ENCODE measurements around the gene GPR17. TPM values are rescaled to one million over a fixed set of nuclear protein-coding genes. Genes with fewer than 3 reads are reported as not detected.

Gene GPR17
- total RNA-seq, 1 experiment from 2014 or later, result 0.64 TPM

DNA sequence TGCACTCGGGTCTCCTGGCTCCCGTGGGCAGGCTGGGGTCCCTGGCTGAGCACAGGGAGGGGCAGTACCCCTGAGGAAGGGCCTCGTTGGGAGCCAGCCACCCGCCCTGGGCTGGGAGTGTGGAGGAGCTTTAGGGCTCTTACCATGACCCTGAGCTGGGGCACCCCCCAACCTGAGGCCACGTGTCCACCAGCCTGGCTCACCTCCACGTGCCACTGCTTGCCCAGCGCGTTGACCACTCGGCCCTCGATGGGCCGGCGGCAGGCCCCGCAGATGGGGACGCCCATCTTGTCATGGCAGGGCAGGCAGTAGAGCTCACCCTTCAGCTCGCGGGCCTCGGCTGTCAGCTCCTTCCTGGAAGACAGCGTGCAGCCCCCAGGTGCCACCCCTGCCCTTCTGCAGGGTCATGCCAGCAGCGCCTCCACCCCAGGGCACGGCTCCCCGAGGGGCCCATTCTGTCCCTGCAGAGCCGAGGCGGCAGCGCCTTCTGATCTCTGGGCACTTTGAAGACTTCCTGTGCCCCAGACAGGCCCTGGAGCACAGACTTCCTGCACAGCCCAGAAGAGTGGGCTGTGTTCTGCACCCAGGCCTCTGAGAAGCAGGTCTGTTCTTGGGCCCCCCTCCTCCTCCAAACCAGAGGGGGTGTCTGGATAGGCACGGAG, 4.0 kb upstream of the GPR17 start:
- no peak for DNase-seq (ENCODE audit: low spot score)

DNA sequence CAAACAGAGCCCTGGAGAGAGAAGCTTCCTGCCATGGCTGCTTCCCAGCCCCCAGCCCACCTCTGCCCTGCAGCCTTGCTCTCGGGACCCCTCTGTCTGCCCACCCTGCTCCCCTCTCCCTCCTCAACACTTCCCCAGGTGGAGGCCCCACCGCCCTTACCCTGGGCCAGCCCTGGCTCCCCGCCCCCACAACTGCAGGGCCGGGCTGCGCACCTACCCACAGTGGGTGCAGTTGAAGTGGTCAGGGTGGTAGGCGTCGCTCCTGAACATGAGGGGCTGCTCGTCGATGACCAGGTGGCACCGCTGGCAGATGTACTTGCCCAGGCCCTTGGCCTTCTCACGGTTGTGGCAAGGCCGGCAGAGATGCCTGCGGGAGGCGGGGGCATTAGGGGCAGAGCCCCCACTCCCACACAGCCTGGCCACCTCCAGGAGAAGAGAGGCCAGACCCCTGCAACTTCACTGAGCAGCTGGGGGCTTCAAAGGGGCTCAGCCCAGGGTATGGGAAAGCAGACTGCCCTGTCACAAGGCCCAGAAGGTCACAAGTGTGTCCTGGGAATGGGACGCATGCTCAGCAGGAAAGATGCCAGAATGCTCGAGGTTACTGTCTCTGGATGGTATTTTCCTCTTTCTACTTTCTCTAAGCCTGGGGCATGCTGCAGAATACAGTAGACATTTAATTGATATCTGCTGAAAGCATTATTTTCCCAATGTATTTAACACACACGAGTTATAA, 3.1 kb upstream of the GPR17 start:
- DNase-seq (ENCODE audit: low spot score), result no peak

DNA sequence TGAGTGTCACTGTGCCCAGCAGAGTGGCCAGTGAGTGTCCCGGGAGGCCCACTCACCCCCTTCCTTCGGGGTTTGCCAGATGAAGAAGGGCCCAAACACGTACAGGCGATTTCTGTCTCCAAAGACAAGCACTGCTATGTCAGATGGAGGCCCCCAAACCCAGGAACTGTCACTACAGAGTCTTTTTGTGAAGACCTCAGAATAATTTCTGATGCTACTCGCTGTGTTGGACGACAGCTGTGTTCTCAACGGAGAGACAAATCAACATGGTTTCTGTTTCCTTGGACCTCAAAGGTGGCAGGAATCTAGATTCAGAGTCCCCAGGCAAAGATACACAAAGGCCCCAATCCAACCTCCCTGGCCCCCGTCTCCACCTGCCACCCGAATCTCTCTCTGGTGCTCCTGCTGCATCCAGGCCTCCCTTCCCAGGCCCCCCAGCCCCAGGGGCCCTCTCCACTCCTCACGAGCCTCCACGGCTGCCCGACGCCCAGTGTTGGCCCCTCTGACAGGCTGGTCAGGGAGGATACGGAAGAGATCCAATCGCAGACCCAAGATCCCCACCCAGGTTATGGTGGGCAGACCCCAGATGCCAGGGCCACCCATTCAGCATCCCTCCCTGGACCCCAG, 2.4 kb upstream of the GPR17 start:
- DNase-seq (ENCODE audit: low spot score), result no peak

DNA sequence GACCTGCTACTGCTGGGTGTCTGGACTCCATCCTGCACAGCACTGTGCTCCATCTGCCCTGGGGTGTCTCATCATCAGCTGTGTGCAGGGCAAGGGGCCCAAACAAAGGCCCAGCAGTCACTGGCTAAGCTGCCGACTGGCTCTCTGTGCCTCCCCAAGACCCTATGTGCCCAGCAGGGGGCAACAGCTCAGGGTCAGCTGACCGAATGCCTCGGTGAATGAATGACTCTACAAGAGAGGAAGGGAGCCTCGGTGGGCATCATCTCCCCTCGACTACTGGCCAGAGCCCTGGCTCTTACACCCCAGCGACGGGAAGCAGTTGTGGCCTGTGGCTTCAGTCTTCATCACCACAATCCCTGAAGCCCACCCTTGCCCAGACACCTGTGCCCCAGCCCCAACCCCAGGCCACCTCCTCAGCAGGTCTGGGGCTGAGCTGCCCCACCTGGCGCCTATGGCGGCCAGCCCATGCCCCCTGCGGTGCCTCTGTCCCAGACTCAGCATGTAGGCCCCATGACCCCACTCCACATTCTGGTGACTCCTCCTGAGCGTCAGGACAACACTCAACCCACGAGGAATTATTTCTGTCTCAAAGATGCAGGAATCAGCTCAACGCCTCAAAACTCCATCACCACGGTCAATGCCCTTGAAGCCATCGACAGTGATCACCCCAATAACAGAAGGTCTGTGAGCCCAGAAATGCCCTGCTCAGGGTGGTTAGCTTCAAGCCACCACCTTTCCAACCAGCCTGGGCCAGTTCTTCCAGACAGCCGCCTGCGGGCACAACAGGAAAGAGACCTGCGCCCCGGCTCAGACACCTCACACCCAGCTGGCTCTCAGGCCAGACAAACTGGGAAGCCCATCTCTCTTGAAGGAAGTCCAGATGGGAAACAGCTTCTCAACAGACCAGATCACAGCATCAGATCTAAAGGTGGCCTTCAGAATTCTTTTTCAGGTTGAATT, 1.6 kb upstream of the GPR17 start:
- no peak for DNase-seq (ENCODE audit: low spot score)

DNA sequence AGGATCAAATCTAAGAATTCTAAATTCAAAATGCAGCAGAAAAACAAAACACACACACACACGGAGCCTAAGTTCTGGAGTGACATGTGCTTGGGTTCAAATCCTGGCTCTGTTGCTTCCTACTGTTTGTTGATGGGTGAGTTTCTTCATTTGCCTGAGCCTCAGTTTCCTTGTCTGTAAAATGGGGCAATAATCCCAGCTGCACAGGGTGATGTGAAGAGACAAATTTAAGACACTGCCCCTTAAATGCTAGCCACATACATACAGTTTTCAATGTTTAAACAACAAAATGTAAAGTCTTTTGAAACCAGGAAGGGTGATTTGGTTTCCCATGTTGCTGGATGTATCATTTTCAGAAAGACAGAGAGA, 943 bp upstream of the GPR17 start:
- DNase-seq (ENCODE audit: low spot score), result no peak

DNA sequence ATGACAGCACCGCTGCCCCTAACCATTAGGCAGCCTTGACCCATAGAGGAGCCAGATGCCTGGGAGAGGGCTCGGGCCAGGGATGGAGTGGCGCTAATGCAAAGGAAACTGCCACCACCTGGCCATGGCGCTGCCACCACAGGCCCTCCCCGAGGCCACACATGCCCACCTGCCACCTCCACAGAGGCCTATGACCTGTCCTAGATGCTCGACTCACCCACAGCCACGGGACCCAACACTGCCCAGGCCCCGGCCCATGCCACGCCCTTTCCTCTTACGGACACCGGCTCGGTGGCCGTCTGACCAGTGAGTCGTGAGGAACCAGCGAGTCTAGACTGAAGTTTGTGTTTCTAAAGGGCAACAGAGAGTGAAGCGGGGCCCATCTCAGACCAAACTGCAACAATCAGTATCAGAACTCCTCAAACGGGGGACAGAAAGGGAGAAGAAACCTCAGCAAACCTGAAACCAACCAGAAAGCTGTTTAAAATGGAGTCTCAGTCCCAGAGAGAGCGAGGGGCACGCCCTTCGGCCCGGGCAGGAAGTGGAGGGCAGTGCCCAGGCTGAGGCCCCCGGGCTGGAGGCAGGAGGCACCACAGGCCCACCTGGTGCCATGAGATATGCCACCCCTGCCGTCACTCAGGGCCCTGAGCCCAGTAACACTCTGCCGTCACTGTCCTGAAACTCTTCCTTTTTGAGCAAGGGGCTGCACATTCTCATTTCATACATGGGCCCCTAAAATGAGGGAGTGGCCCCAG, 711 bp downstream of the GPR17 start:
- no peak for DNase-seq (ENCODE audit: low spot score)

DNA sequence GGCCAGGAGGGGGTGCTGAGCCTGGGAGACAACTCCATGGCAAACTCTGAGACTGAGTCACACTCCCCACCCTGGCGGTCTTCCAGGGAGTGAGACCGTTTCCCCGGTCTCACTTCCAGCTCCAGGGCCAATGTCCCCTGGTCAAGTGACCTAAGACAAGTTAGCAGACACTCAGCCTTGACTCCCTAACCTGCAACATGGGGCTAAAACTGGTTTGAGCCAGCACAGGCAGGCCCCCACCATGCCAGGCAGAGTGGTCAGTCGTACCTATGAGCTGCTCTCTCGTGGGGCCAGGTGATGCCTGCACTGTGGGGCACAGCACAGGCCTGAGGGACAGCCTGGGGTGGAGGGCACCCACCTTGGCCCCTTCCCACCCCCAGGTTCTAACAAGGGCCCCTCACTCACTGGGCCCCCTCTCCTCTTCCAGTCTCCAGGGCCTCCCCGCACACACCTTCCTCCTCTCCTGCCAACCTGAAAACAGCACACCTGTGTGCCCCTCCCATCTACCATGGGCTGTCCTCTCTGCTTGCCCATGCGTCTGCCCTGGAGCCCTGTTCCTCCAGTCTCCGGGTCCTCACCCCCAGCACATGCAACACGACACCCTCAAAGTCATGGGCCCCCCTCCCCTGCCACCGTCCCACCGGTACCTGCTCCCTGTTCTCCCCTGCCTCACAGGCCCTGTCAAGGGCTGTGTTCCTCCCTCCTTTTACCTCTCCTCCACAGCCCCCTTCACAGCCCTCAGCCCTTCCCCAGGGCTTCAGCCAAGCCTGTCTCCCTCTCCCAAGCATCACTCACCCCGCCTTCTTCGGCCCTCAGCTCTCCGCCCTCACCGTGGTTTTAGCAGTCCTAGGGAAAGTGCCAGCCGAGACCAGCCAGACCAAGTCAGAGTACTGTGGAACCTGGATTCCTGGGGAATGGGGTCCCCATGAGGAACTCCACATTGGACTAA, 1.6 kb downstream of the GPR17 start:
- peak; percentile 12 for DNase-seq (ENCODE audit: low spot score)

DNA sequence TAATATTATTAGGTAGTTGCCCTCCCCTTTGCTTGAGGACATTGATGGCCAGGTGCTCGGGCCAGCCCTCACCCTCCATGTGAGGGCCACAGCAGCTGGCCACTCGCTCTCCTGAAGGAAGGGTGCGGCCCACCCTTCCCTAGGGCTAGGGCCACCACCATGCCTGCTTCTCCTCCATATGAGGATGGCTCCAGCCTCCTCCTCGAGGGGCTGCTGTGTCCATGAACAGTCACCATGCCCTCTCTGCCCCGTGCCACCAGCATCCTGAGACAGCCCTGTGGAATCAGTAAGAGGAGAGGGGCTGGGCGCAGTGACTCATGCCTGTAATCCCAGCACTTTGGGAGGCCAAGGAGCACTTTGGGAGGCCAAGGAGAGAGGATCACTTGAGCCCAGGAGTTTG, 2.4 kb downstream of the GPR17 start:
- no peak for DNase-seq (ENCODE audit: low spot score)

DNA sequence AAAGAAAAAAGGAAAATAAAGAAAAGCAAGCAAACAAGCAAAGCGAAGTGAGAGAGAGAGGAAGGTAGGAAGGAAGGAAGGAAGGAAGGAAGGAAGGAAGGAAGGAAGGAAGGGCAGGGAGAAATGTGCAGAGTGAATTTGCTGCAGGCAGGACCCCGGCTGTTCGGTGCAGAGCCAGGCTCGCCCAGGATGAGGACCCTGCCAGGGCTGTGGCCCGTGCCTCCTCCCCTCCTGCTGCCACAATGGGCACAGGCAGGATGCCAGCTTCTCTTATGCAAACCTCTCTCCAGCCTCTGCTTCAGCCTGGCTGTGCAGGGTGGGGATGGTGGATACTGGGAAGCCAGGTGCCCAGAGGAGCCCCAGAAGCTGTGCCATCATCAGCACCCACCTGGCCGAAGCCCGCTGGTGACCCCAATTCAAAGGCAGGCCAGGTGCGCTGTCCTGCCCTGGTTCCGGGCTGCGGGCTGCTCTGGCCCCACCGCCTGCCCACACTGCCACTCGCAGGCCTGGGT, 3.2 kb downstream of the GPR17 start:
- DNase-seq (ENCODE audit: low spot score), result no peak

DNA sequence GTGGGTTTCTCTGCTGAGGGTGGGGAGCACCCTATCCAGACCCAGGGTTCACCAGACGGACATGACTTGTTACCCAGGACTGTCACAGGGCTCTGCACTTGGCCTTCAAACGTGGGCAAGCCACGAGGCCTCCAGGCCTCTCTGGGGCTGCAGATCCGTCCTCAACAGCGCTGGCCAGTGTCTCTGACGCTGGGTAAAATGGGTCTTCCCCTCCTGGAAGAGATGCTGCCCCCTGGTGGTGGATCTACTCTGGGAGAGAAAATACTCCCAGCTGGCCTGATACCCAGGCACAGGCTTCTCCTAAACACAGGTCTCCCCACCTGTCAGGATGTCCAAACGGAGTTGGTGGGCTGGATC, 3.7 kb downstream of the GPR17 start:
- DNase-seq (ENCODE audit: low spot score), result peak; percentile 93

DNA sequence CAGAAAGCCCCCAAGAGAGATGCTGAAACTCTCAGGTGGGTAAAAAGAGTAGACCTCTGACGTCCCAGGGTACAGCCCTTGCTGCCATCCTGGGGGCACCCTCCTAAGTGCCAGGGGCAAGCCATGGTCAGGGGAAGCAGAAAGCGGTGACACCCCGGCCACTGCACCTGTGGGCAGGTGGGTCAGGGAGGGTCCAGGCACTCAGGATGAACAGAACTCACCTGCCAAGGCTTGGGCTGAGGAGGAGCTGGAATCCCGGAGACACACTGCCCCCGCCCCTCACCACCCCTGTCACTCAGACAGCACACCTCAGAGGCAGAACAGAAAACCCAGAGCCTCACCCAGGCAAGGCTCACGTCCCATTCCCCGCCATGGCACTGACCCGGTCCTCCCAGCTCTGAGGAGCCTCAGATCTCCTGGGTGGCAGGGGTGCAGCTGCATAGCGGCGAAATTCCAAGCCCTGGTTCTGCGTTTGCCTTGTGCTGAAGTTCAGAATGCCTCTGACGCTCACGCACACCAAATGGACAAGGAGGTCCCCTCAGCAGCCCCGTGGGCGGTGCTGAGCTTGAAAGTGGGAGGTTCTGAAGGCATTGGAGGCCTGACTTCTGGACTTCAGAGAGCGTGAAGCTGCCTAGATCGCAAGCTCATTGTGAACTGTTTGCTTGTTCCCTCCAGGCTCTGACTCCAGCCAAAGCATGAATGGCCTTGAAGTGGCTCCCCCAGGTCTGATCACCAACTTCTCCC, 4.3 kb downstream of the GPR17 start:
- no peak for DNase-seq (ENCODE audit: low spot score)

DNA sequence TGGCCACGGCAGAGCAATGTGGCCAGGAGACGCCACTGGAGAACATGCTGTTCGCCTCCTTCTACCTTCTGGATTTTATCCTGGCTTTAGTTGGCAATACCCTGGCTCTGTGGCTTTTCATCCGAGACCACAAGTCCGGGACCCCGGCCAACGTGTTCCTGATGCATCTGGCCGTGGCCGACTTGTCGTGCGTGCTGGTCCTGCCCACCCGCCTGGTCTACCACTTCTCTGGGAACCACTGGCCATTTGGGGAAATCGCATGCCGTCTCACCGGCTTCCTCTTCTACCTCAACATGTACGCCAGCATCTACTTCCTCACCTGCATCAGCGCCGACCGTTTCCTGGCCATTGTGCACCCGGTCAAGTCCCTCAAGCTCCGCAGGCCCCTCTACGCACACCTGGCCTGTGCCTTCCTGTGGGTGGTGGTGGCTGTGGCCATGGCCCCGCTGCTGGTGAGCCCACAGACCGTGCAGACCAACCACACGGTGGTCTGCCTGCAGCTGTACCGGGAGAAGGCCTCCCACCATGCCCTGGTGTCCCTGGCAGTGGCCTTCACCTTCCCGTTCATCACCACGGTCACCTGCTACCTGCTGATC, 4.9 kb downstream of the GPR17 start:
- DNase-seq (ENCODE audit: low spot score), result no peak

DNA sequence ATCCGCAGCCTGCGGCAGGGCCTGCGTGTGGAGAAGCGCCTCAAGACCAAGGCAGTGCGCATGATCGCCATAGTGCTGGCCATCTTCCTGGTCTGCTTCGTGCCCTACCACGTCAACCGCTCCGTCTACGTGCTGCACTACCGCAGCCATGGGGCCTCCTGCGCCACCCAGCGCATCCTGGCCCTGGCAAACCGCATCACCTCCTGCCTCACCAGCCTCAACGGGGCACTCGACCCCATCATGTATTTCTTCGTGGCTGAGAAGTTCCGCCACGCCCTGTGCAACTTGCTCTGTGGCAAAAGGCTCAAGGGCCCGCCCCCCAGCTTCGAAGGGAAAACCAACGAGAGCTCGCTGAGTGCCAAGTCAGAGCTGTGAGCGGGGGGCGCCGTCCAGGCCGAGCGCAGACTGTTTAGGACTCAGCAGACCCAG, 5.4 kb downstream of the GPR17 start:
- DNase-seq (ENCODE audit: low spot score), result no peak

DNA sequence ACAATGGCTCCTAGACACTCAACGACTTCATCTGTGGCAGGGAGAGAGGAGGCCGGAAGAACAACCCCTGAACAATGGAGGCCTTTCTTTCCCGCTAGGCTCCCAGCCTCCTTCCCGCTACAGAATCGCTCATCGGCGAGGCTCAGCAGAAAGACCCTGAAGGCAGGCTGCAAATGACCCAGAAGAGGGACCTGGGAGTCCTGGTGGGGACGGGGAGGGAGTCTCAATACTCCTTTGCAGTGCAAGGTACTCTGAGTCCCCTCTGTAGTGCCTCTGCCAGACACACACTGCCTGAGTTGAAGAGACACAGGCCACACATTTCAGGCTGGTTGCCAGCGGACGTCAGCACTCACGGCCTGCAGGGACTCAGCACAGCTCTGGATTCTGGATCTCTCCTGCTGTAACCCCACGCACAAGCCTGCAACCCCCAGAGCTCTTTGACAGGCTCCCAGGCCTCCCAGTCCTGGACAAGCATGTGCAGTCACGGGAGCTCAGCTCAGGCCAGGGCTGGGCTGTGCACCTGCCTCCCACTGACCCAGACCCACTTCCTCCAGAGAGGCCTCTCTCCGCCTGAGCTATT, 6.1 kb downstream of the GPR17 start:
- no peak for DNase-seq (ENCODE audit: low spot score)

DNA sequence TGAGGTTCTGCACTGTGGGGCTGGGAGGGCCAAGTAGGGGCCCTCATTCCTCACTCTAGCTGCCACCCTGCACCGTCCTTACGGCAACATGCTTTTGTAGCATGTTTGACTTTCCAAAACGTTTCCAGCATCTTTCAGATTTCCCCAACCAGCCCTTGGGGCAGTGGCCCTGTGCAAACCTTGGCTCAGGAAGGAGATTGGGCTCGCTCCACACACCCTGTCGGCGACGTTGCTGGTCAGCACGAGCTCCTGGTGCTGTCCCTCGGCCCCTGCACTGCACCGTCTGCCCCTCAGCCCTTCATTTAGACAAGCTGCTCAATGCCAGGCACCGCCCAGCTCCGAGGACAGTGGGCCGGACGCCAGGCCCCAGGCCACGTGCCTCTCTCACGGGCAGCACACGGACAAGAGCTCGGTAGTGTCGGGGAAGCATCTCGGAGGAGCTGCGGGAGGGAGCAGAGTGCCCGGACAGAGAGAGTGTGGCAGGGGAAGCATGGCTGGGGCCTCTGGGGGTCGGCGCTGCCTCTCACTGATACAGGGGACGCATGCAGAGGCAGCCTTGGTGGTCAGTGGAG, 6.9 kb downstream of the GPR17 start:
- no peak for DNase-seq (ENCODE audit: low spot score)

DNA sequence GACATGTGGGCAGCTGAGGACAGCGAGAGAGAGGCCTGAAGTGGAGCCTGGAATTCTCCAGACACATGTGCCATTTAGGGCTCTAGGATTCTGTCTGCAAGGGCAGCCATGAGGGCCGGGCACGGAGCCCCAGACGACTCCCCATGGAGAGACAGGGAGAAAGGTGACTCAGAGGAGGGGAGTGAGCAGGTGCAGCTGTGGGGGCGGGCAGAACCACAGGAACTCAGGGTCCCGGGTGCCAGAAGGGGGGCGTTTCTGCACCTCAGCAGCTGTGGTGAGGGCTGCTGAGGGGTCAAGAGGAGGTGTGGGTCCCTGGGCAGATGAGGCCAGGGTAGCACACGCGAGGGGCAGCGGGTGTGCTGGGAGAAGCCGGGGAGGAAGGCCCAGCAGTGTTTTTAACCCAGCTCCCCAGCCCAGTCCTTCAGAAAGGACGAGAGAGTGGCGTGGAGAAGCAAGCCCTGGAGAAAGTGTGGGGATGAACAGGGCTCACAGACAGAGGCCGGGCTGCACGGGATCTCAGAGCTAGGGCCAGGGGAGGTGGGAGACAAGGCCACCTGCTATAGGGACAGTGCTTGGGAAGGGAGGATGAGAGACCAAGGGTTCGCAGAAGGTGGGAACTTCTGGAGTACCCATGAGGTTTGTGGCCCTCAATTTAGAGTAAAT, 7.6 kb downstream of the GPR17 start:
- no peak for DNase-seq (ENCODE audit: low spot score)

DNA sequence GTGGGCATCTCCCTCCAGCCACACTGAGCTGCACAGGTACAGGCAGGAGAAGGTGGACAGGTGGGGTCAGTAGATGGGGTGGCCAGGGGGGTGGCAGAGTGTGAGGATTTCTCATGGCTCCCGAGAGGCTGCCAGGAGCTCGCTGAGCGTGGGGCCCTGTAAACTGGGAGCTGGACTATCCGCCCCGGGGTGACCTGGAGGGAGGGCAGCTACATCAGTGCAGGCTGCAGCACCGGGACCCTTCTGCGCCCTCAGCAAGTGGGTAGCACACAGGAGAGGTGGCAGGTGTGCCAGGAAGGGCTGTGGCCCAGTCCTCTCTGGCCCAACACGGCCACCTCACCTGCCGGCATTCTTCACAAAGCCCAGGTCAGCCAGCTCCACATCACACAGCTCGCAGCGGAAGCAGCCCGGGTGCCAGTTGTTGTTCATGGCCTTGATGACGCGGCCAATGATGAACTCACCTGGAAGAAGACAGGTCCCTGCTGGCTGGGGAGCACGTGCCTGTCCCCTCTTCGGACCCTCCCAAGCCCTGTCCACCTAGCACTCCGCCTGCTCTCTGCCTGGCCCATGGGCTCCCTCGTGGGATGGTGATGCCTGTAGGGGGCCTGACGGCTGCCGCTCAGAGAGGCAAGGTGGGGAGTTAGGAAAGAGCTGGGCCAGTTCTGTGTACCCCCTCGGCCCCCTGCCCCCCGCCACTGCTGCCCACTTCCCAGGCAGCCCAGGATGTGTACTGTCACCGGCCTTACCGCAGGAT, 8.3 kb downstream of the GPR17 start:
- no peak for DNase-seq (ENCODE audit: low spot score)

All from HT-29 (cell line).